ENCODE measurements around the gene MEIS1.

GRCh38 chr2:66534461-66534860, 99.5 kb downstream of the MEIS1 start:
- TF ChIP-seq CTCF (conservative IDR thresholded peaks at IDR 0.05; ENCODE audit: low read depth, low read length) (no peak), EZH2 (IDR thresholded peaks at IDR 0.05; ENCODE audit: borderline replicate concordance, low read depth, low read length, poor library complexity, severe bottlenecking) (no peak)
